HG03175 (cell line): ENCODE results near the gene MAP3K14.
A peak's percentile ranks its signal among the peaks of the same experiment; 100 is the strongest.

Source experiments
- ATAC-seq: cut with Tn5 transposase; IDR thresholded peaks from one replicate; pipeline ENCODE4 v1.9.1; 2021; ENCODE audit warnings: mild to moderate bottlenecking, moderate library complexity; ENCODE audit not compliant: unreplicated experiment

The MAP3K14 gene

GRCh38 chr17:45284176-45285140 lies 32.4 kb downstream of the MAP3K14 start:
- no peak for ATAC-seq

GRCh38 chr17:45283711-45284110 lies 33.1 kb downstream of the MAP3K14 start:
- ATAC-seq, result no peak

GRCh38 chr17:45282683-45283644 lies 33.9 kb downstream of the MAP3K14 start:
- ATAC-seq, result no peak

GRCh38 chr17:45279898-45280297 lies 36.9 kb downstream of the MAP3K14 start:
- ATAC-seq, result no peak

- no peak for ATAC-seq
Observed at GRCh38 chr17:45277992-45278391, 38.8 kb downstream of the MAP3K14 start.

GRCh38 chr17:45277216-45277849 lies 39.5 kb downstream of the MAP3K14 start:
- peak; percentile 55 for ATAC-seq

GRCh38 chr17:45276031-45276430 lies 40.8 kb downstream of the MAP3K14 start:
- ATAC-seq, result no peak

GRCh38 chr17:45274033-45274432 lies 42.8 kb downstream of the MAP3K14 start:
- ATAC-seq, result no peak

- ATAC-seq, result no peak
Observed at GRCh38 chr17:45273551-45273957, 43.3 kb downstream of the MAP3K14 start.

- ATAC-seq, result no peak
Observed at GRCh38 chr17:45271603-45272002, 45.2 kb downstream of the MAP3K14 start.

GRCh38 chr17:45270828-45271418 lies 45.9 kb downstream of the MAP3K14 start:
- no peak for ATAC-seq

- ATAC-seq, result no peak
Observed at GRCh38 chr17:45269912-45270311, 46.9 kb downstream of the MAP3K14 start.

GRCh38 chr17:45267436-45268055 lies 49.3 kb downstream of the MAP3K14 start:
- no peak for ATAC-seq

- no peak for ATAC-seq
Observed at GRCh38 chr17:45266372-45266926, 50.4 kb downstream of the MAP3K14 start.

- ATAC-seq, result no peak
Observed at GRCh38 chr17:45265821-45266220, 51.0 kb downstream of the MAP3K14 start.

GRCh38 chr17:45264988-45265387 lies 51.8 kb downstream of the MAP3K14 start:
- no peak for ATAC-seq

- no peak for ATAC-seq
Observed at GRCh38 chr17:45264430-45264829, 52.4 kb downstream of the MAP3K14 start.

GRCh38 chr17:45263477-45263860 lies 53.4 kb downstream of the MAP3K14 start:
- no peak for ATAC-seq

GRCh38 chr17:45262516-45263476 lies 54.0 kb downstream of the MAP3K14 start:
- ATAC-seq, result no peak
